Activated naive CD8-positive, alpha-beta T cell treated with anti-CD3 and anti-CD28 coated beads, Interleukin-2, amount 50 U/mL, for 24 hours (primary cell): ENCODE results near the gene GRIFIN.

ENCODE experiments used
- ATAC-seq: fragments of 150-1000 bp; cut with Tn5 transposase; one replicate; pipeline ENCODE4 v1.10.0; 2021
- DNase-seq: peaks from one replicate; pipeline ENCODE4 v3.0.0; 2021
- H3K27ac Mint-ChIP-seq: one replicate; pipeline ENCODE4 v1.8.0; 2021; ENCODE audit warnings: mild to moderate bottlenecking, mixed read lengths
- H3K27me3 Mint-ChIP-seq: one replicate; pipeline ENCODE4 v1.8.0; 2021; ENCODE audit warnings: mixed read lengths
- H3K36me3 Mint-ChIP-seq: one replicate; pipeline ENCODE4 v1.8.0; 2021; ENCODE audit warnings: low read depth, mixed read lengths
- H3K4me1 Mint-ChIP-seq: one replicate; pipeline ENCODE4 v1.8.0; 2021; ENCODE audit warnings: mixed read lengths
- H3K4me3 Mint-ChIP-seq: one replicate; pipeline ENCODE4 v1.8.0; 2021; ENCODE audit warnings: mild to moderate bottlenecking, moderate library complexity, mixed read lengths
- H3K9me3 Mint-ChIP-seq: one replicate; pipeline ENCODE4 v1.8.0; 2021; ENCODE audit warnings: mixed read lengths

Gene GRIFIN

DNA sequence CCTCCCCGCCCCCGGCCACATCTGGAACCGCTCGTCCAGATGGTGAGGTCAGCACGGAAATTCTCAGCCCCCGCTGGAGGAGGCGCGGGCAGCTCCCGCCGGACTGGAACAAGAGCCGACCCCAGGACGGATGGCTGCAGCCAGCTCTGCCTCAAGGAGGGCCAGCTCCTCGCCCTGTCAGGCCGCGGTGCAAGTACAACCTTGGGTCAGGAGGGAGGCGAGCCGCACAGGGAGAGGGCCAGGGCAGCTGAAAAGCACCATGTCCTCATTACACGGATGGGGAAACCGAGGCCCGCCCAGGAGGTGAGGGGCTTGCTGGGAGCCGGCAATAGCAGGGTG, 3.8 kb upstream of the GRIFIN start:
- Mint-ChIP-seq H3K4me1 (peaks cover 4% of the 10 kb centered on the region), H3K27ac (no peak overlapping the region), H3K4me3 (no peak overlapping the region), H3K36me3 (no peaks in the 10 kb centered on the region), H3K9me3 (peaks cover 5% of the 10 kb centered on the region), H3K27me3 (no peaks in the 10 kb centered on the region)
- DNase-seq (no peak), ATAC-seq (no peak)

DNA sequence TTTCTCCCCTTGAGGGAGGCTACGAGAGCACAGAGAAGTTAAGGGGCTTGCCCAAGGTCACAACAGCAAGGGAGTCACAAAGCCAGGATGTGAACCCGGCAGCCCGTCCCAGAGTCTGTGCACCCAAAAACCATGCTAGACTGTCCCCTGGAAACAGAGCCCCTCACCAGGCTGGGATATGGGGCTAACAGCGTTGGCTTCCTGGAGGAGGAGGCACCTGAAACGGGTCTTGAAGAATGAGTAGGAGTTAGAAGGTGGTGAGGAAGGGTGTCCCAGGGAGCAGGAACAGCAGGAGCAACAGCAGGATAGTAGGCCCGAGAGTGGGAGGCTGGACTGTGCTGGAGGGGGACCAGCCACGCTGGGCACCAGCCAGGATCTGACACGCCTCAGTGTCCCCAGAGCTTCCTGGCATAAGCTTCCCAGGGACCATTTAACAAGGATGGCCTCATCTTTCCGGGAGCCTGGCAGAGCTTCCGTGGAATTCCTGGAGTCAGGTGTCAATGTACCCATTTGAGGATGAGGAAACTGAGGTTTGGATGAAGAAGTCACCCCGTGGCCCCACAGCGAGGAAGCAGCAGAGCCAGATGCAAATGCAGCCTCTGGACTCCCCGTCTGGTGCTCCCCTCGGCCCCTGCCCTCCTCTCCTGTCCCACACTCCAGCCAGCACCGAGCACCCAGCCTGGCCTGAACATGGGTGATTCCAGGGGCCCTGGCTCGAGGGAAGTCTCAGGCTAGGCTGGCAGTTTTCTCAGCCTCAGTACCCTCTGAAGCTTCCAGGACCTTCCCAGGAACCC, 3.3 kb upstream of the GRIFIN start:
- DNase-seq (no peak), ATAC-seq (no peak)
- Mint-ChIP-seq H3K36me3 (no peaks in the 10 kb centered on the region), H3K27me3 (no peaks in the 10 kb centered on the region), H3K9me3 (peaks cover 5% of the 10 kb centered on the region), H3K27ac (no peak overlapping the region), H3K4me3 (no peak overlapping the region), H3K4me1 (peaks cover 4% of the 10 kb centered on the region)

DNA sequence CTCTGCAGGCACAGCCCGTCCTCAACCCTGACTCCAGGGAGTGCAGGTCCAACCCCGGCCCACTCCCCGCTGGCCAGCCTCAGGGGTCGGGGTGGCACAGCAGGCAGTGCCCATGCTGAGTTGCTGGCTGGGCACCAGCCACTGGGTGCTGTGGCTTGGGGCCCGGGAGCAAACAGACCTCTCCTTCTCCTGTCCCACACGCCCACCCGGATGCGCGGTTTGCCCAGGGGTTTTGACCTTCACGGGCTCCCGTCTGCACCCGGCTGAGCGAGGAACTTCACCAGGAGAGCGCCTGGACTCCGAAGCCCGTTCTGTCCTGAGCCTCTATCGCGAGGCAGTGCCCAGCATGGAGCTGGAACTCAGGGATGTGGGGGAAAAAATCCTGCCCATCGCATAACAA, 2.6 kb upstream of the GRIFIN start:
- DNase-seq (no peak), ATAC-seq (no peak)
- Mint-ChIP-seq H3K36me3 (no peaks in the 10 kb centered on the region), H3K4me3 (no peak overlapping the region), H3K27me3 (no peaks in the 10 kb centered on the region), H3K4me1 (peaks cover 4% of the 10 kb centered on the region), H3K27ac (no peak overlapping the region), H3K9me3 (peaks cover 5% of the 10 kb centered on the region)

DNA sequence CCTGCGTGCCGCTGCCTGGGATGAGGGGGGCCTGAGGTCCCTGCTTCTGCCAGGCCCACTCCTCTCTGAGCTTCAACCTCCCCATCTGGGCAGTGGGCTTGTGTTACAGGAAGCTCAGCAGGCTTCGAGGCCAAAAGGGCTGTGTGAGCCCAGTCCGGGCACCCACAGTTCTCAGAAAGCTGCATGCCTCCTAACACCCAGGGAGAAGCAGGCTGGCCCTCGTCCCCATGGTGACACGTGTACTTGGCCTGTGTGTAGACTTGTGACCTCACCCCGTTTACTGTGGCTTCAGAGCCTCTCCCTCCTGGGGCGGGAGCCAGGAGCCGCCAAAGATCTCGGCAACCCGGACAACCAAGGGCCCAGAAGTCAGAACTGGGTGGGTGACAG, 2.2 kb upstream of the GRIFIN start:
- H3K4me3 Mint-ChIP-seq = no peak overlapping the region
- H3K27me3 Mint-ChIP-seq = no peaks in the 10 kb centered on the region
- no peak overlapping the region for H3K27ac Mint-ChIP-seq

DNA sequence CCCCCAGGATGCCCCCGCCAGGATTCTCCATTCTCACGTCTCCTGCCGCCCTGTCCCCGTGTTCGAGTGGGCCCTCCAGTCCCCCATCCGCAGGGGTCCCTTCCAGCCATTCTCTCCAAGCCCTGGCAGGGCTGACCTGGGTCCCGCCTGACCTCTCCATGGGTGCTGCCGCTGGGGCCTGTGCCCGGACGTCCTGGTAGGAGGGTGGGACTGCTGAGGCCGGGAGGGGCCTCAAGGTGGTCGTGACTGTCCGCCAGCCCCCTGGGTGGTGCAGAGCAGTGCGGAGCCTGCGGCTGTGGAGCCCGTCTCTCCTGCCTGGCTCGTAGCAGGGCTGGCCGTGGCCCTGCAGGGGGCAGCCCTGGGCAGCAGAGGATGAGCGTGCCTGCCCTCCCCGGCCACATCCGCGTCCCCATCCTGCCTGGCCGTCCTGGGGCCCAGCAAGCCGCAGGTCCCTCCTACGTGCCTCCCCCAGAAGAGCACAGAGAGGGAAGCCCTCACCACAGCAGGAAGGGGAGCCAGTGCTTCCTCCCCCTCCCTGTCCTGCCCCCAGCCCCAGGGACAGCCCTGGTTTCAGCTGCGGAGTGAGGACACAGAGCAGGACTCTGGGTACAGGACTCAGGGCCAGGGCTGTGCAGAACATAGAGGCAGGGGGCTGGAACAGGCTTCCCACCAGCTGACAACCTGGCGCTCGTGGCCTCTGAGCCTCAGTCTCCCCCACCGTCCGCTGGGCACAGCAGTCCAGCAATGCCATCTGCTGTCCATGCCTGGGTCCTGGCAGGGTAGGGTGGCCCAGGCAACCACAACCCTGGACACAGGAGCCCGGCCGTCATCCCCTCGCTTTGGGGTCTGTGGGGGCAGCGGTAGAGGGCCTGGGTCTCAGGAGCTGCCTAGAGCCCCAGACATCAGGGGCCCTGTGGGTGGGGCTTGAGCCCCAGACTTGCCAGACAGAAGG, 1.5 kb upstream of the GRIFIN start:
- ATAC-seq (peak; percentile 92), DNase-seq (peak; percentile 74)
- Mint-ChIP-seq H3K27ac (no peak overlapping the region), H3K36me3 (no peaks in the 10 kb centered on the region), H3K4me3 (no peak overlapping the region), H3K4me1 (peaks cover 4% of the 10 kb centered on the region), H3K27me3 (no peaks in the 10 kb centered on the region), H3K9me3 (peaks cover under 1% of the 10 kb centered on the region)

More for the DNA sequence above, 2.2 kb upstream of the GRIFIN start:
- H3K36me3 Mint-ChIP-seq = no peaks in the 10 kb centered on the region
- H3K9me3 Mint-ChIP-seq = peaks cover 5% of the 10 kb centered on the region
- peaks cover 4% of the 10 kb centered on the region for H3K4me1 Mint-ChIP-seq
- DNase-seq = no peak
- ATAC-seq = no peak

DNA sequence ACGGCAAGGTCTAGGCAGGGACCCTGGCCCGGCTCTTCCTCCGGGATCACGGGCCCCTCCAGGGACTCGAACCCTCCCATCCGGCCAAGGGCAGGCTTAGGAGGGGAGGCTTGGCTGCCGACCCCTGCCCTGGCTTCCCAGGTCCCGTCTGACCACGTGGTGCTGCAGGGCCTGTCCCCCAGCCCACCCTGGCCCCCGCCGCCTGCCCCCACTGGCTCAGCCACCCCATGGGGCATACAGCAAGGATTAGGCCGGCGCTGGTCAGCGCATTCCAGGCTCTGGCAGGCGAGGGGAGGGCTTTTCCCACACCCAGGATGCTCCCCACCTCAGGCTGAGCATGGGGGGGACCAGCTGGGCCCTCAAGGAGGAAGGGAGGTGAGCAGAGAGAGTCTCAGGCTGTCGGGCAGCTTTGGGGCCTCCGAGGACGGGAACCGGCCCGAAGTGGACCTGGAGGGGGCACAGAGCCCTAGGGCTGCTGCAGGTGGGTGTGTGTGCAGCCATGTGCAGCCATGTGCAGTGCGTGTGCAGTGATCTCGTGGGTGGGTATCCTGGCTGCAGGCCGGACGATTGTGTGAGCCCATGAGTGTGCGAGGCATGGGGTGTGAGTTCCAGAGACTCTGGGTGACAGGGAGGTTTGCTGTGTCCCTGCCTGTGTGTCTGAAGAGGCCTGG, 713 bp upstream of the GRIFIN start:
- DNase-seq = no peak
- ATAC-seq = no peak
- H3K4me3 Mint-ChIP-seq = no peak overlapping the region
- H3K27me3 Mint-ChIP-seq = no peaks in the 10 kb centered on the region
- peaks cover 4% of the 10 kb centered on the region for H3K4me1 Mint-ChIP-seq
- H3K36me3 Mint-ChIP-seq = no peaks in the 10 kb centered on the region
- no peaks in the 10 kb centered on the region for H3K9me3 Mint-ChIP-seq
- H3K27ac Mint-ChIP-seq = no peak overlapping the region

DNA sequence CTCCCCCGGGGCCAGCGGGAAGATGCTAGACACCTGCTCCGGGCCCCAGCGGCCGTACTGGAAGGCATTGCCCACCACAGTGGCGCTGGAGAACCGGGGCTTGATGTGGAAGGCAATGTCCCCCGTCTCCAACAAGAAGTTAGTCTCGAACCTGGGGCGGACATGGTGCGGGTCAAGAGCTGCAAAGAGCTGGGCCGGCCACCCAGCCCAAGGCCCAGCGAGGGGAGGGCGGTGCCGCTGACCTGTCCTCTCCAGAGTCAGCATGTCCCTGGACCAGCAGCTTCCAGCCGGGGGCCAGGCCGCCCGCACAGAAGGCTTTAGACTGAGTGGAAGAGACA, 551 bp downstream of the GRIFIN start:
- no peak overlapping the region for H3K4me3 Mint-ChIP-seq
- peaks cover 1% of the 10 kb centered on the region for H3K27me3 Mint-ChIP-seq
- no peaks in the 10 kb centered on the region for H3K36me3 Mint-ChIP-seq
- ATAC-seq (no peak), DNase-seq (no peak)
- H3K4me1 Mint-ChIP-seq = peaks cover 4% of the 10 kb centered on the region
- H3K9me3 Mint-ChIP-seq = no peaks in the 10 kb centered on the region
- H3K27ac Mint-ChIP-seq = no peak overlapping the region

DNA sequence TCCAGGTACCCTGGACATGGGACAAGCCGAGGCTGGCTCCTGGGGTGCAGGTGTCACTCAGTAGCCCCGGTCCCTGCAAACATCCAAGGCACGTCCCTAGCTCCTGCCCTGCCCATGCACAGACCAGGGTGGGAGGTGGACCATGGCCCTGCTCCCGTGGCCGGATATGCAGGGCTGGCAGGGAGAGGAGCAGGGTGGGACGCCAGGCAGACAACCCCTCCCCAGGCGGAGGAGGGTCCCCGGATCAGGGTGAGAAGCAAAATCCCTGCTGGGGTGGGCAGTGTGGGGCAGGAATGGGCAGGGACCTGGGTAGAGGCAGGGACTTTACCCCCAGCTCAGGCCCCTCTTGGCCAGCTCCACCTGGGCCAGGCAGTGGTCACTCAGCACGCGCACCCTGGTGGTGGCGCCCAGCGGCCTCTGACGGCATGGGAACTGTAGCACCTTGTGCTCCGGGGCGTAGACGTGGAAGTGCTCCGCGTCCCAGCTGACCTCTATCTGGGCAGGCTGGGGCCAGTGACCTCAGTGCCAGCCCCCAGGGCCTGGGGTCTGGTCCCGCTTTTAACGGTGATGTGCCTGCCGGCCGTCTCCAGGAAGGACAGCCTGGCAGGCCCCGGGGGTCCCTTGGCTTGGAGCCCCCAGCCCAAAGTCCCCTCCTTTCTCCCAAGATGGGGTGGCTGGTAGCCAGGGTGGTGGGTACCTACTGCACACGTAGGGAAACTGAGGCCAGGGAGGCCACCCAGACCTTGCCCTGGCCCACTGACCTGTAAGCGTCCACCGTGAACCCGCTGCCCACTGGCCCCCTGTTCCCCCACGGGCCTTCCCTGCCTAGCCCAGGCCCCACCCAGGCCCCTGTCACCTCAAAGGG, 1.2 kb downstream of the GRIFIN start:
- ATAC-seq (no peak), DNase-seq (no peak)
- Mint-ChIP-seq H3K9me3 (no peaks in the 10 kb centered on the region), H3K4me3 (no peak overlapping the region), H3K27me3 (peaks cover 7% of the 10 kb centered on the region), H3K27ac (no peak overlapping the region), H3K36me3 (no peaks in the 10 kb centered on the region), H3K4me1 (peaks cover 4% of the 10 kb centered on the region)

DNA sequence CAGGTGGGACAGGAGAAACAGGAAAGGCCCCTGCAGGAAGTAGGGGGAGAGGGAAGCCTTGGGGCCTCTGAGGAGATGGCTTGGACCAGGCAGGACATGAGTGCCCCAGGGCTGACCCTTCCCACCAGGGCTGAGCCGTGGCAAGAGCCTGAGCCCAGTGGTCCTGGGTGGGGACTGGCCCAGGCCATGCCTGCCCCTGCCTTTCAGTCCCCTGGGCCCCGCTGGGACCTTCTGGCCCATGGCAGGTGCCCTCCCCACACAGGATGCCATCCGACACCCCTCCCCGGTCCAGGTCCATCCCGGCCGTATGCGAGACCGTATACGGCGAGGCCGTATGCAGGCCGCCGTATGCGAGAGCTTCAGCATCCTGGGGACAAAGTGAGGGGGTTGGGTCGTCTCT, 2.0 kb downstream of the GRIFIN start:
- Mint-ChIP-seq H3K4me3 (no peak overlapping the region), H3K27me3 (peaks cover 11% of the 10 kb centered on the region), H3K4me1 (peaks cover 4% of the 10 kb centered on the region), H3K27ac (no peak overlapping the region), H3K36me3 (no peaks in the 10 kb centered on the region), H3K9me3 (no peaks in the 10 kb centered on the region)
- DNase-seq (no peak), ATAC-seq (no peak)

DNA sequence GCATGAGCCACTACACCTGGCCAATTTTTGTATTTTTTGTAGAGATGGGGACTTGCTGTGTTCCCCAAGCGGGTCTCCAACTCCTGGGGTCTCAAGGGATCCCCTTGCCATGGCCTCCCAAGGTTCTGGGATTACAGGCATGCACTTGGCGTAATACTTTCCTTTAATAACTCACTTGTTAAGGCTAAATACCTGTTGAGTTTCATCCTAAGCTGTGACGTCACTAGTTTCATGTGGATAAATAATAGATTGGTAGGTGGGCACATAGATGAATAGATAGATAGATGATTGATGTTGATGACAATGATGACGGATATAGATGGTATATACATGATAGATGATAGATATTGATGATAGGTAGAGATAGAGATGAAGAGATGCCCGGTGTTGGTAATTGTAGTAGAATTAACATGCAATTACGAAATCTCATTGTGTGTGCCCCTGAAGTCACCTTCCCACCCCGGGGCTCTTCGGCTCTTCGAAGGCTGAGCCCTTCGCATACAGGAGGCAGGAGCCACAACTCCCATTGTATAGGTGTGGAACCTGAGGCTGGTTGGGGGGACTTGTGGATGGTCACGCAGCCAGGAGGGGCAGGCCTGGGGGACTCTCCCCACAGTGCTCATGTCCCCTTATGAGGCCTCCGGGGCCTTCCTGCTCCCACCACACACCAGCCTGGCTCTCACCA, 2.6 kb downstream of the GRIFIN start:
- Mint-ChIP-seq H3K36me3 (no peaks in the 10 kb centered on the region), H3K4me1 (peaks cover 7% of the 10 kb centered on the region), H3K9me3 (no peaks in the 10 kb centered on the region), H3K27ac (no peak overlapping the region), H3K4me3 (no peak overlapping the region), H3K27me3 (peaks cover 13% of the 10 kb centered on the region)
- ATAC-seq (no peak), DNase-seq (no peak)

DNA sequence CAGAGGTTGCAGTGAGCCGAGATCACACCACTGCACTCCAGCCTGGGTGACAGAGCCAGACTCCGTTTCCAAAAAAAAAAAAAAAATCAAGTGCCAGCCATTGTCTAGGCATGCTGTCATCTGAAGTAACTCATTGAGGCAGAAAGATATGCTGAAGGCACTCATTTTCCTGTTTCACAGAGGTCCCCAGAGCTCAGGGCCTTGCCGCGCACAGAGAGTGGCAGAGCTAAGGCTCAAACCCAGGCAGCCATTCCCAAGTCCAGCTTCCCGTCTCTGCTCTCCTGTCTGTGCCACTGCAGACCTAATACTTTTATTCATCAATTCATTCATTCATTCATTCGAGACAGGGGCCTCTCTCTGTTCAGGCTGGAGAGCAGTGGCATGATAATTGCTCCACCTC, 3.5 kb downstream of the GRIFIN start:
- ATAC-seq = no peak
- DNase-seq = no peak
- Mint-ChIP-seq H3K27me3 (peaks cover 13% of the 10 kb centered on the region), H3K4me1 (peaks cover 8% of the 10 kb centered on the region), H3K27ac (no peak overlapping the region), H3K9me3 (no peaks in the 10 kb centered on the region), H3K4me3 (no peak overlapping the region), H3K36me3 (no peaks in the 10 kb centered on the region)

DNA sequence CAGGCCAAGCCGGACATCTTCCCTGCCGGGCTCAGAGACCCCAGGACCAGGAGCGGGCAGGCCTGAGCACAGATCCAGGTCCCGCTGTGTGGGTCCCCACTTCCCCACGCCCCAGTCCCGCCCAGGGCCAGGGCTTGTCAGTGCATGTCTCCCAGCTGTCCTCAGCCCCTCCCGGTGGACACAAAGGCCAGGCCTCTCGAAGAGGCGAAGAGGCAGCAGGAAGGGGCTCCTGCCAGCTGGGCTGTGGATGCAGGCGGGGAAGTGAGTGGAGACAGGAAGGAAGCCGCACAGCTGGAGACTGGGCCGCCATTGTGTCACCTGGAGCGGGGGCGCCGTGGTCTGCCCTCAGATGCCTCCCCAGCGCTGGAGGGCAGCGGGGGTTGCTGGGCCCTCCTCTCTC, 4.8 kb downstream of the GRIFIN start:
- Mint-ChIP-seq H3K36me3 (no peaks in the 10 kb centered on the region), H3K27me3 (peaks cover 13% of the 10 kb centered on the region), H3K4me3 (no peak overlapping the region), H3K4me1 (peaks cover 4% of the 10 kb centered on the region), H3K9me3 (no peaks in the 10 kb centered on the region), H3K27ac (no peak overlapping the region)
- DNase-seq (no peak), ATAC-seq (no peak)

DNA sequence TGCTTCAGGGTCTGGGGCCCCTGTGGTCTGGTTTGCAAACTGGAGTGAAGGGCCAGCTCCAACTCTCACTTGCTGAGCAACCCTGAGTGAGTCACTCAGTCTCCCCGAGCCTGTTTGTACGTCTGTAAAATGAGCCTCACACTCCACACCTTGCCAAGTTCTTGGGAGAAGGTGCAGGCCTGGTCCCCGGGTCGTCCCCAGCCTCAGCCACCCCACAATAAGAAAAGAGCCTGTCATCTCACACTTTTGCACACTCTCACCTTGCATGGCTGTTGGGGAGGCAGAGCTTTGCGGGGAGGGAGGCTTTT, 5.2 kb downstream of the GRIFIN start:
- H3K27me3 Mint-ChIP-seq = peaks cover 13% of the 10 kb centered on the region
- H3K9me3 Mint-ChIP-seq = no peaks in the 10 kb centered on the region
- peaks cover 4% of the 10 kb centered on the region for H3K4me1 Mint-ChIP-seq
- DNase-seq (no peak), ATAC-seq (no peak)
- no peaks in the 10 kb centered on the region for H3K36me3 Mint-ChIP-seq
- no peak overlapping the region for H3K27ac Mint-ChIP-seq
- no peak overlapping the region for H3K4me3 Mint-ChIP-seq
